AG09319 (cell line): Measurements from ENCODE around the gene IDI1.
"Not testable (repeated sequence)": the region's sequence is repeated elsewhere in the genome, so short reads cannot be mapped to it uniquely, and the experiment has no call there.

ENCODE experiments used
- DNase-seq: peaks from one replicate; pipeline ENCODE4 v3.0.0-alpha.2; 2010; ENCODE audit warnings: low read depth; ENCODE audit errors: extremely low read depth
- TF ChIP-seq, protein P1 (sequence below): IDR thresholded peaks from 2 replicates; pipeline ENCODE4 v1.5.1; 2011; ENCODE audit warnings: low read depth, mild to moderate bottlenecking, inconsistent platforms, low read length, moderate library complexity

IDI1 gene

DNA sequence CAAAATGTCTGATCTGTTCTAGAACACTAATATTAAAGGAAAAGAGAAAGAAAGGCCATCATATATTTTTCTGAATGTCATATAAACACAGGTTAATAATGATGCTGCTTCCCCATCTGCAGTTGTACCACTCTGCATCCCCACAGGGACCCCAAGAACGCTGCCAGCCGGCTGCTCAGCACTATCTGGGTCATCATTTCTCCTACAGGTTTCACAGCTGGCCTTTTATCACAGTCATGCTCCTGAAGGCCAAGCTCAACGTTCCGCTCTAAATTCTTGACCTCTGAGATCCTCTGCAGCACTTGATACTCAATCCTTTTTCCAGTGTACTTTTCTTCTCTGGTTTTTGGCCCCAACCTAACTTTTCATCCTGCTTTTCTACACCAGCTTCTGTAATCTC is 4.8 kb downstream of the IDI1 start:
- DNase-seq = no peak
- TF ChIP-seq, protein P1, sequence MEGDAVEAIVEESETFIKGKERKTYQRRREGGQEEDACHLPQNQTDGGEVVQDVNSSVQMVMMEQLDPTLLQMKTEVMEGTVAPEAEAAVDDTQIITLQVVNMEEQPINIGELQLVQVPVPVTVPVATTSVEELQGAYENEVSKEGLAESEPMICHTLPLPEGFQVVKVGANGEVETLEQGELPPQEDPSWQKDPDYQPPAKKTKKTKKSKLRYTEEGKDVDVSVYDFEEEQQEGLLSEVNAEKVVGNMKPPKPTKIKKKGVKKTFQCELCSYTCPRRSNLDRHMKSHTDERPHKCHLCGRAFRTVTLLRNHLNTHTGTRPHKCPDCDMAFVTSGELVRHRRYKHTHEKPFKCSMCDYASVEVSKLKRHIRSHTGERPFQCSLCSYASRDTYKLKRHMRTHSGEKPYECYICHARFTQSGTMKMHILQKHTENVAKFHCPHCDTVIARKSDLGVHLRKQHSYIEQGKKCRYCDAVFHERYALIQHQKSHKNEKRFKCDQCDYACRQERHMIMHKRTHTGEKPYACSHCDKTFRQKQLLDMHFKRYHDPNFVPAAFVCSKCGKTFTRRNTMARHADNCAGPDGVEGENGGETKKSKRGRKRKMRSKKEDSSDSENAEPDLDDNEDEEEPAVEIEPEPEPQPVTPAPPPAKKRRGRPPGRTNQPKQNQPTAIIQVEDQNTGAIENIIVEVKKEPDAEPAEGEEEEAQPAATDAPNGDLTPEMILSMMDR = no peak

DNA sequence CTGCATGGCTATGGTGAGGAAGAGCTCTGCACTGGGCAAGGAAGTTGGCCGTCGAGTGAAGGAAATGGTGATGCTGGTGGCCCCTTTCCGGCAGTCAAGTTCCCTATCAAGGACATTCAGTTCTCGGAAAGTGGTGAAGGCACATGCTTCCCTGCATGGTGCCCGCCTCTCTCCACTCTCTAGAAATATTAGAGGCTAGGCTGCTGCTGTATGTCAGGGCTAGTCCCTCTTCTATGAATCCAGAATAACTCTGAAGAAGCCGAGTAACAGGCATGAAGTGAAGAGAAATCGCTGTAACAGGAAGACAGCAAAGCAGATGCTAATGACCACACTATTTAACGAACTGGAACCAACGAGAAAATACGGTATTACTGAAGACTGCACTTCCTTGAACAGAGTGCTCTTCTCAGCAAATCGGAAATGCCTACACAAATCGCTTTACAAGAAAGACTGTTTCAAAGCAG is 5.4 kb downstream of the IDI1 start:
- TF ChIP-seq, protein P1 = no peak
- DNase-seq = no peak

DNA sequence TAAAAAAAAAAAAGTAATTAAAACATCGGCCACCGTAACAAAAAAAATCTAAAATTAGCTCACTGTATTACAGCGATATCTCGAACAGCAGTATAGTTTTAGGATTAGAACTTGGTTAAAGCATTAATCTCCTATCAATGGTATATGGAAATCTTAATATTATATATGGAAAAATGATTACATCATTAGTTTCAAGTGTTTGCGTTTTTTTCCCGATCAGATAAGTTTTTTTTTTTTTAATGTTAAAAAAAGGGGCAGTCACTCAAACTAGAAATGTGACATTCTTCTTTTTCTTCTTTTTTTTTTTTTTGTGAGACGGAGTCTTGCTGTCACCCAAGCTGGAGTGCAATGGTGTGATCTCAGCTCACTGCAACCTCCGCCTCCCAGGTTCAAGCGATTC is 7.4 kb downstream of the IDI1 start:
- no peak for DNase-seq
- TF ChIP-seq, protein P1 = no peak

DNA sequence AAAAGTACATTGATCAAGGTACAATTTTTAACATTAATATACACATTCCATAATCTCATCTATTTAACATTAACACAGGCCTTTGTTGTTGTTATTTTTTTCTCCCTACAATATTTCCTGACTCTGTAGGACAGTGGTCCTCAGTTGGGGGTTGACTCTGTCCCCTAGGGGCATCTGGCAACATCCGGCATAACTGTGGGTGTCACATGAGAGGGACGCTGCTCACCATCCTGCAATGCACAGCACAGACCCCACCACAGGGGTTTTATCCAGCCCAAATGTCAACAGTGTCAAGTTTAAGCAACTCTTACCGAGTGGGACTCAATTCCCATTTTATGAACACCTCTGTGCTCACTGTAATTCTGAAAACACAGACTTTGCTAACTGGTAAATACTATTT is 8.8 kb downstream of the IDI1 start:
- no peak for DNase-seq
- TF ChIP-seq, protein P1 = no peak

DNA sequence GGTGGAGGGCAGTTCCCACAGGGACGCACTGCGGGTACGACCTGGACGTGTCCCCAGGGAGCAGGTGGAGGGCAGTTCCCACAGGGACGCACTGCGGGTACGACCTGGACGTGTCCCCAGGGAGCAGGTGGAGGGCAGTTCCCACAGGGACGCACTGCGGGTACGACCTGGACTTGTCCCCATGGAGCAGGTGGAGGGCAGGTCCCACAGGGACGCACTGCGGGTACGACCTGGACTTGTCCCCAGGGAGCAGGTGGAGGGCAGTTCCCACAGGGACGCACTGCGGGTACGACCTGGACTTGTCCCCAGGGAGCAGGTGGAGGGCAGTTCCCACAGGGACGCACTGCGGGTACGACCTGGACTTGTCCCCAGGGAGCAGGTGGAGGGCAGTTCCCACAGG is 10.2 kb downstream of the IDI1 start:
- not testable (repeated sequence) for DNase-seq

DNA sequence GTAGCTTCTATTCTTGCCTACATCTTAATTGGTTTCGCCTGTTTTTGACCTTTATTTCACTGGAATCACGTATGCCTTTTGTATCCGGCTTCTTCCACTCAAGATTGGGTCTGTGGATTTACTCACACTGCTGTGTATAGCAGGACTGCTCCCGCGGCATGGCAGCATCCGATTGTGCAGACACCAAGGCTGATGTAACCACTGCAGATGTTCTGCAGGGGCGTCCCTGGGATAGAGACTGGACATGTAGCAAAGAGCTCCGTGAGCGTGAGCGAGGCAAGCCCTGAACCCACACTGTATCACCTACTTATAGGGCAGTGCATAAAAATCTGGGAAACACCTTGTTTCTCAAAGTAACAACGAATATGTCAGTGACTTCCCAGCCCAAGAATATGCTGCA is 11.8 kb downstream of the IDI1 start:
- TF ChIP-seq, protein P1 = no peak
- DNase-seq = no peak

DNA sequence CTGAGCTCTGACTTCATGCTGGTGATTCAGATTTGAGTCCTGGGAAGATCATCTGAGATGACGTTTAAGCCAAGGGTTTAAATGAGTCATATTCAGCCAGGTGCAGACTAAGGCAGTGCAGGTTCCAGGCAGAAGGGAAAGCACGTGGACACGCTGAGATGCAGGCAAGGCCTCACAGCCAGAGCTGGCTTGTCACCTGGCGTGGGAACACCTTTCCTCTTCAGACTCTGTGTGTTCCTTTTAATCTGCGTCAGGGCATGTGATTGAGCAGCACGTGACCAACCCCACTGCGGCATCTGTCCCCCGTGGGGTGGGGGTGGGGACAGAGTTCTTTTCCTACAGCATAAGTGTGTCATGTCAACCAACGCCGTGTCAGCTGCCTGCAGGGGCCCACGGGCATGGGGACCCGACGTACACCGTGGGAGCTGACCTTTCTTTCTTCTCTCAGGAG is 12.6 kb downstream of the IDI1 start:
- DNase-seq = no peak

DNA sequence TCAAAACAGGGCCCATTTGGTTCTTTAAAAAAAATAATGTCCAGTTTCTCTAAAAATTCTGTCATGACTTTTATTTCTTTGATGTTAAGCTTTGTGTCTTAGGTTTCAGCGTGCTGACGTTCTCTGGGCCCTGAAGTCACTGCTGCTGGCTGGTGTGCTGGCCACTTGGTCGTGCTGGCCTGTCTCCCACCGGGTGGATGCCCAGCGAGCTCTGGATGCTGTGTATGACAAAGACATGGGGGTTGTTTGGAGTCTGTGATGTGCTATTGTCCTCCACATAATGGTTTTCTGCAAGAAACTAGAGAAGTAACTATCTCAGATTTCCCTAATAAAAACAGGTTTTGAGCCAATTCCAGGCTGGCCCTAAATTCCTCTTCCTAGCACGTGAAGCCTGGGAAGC is 13.7 kb downstream of the IDI1 start:
- TF ChIP-seq, protein P1 = no peak
- DNase-seq = no peak

More for the DNA sequence above, 12.6 kb downstream of the IDI1 start:
- TF ChIP-seq, protein P1 = no peak
